Cardiac septum (tissue), 1 donor: ENCODE results near the gene PIGX. TPM values are rescaled to one million over a fixed set of nuclear protein-coding genes. Genes with fewer than 3 reads are reported as not detected.
"Not testable (repeated sequence)": the region's sequence is repeated elsewhere in the genome, so short reads cannot be mapped to it uniquely, and the experiment has no call there.

ENCODE experiments used
- DNase-seq: peaks from one replicate; pipeline ENCODE4 v3.0.0-alpha.2; 2020; ENCODE audit warnings: low spot score
- intact Hi-C: fragments of 100-400 bp; cut with DNase I; formaldehyde crosslinking; loops from one replicate; pipeline ENCODE4 v1.14.0; 2022
- total RNA-seq: library from RNA; stranded (reverse); fragmentation: NEBNext Ultra II Directional; extraction: Animal tissue kit (Norgen Biotek cat#: 25700); gene quantifications from one replicate; pipeline ENCODE4 v1.2.1, GENCODE V29; 2021
- donor health status: DM: no; HTN: no; CAD: no.

Gene PIGX
- total RNA-seq, 1 donor from 2014 or later = 16.9 TPM

DNA sequence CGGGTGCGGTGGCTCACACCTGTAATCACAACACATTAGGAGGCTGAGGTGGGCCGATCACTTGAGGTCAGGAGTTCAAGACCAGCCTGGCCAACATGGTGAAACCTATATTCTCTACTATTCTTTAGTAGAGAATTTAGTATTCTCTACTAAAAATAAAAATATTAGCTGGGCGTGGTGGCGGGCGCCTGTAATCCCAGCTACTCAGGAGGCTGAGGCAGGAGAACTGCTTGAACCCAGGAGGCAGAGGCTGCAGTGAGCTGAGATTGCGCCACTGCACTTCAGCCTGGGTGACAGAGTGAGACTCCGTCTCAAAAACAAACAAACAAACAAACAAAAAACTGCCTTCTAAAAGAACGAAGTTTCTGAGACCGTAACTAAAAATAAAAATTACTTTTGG, 31.4 kb downstream of the PIGX start:
- intact Hi-C loops, DNase-seq: not testable (repeated sequence)

- no peak for DNase-seq
- intact Hi-C loops = no loop called here
Measured at GRCh38 chr3:196749125-196749524, 36.9 kb downstream of the PIGX start.

GRCh38 chr3:196753201-196753600, 41.0 kb downstream of the PIGX start:
- no peak for DNase-seq
- intact Hi-C loops = no loop called here

DNA sequence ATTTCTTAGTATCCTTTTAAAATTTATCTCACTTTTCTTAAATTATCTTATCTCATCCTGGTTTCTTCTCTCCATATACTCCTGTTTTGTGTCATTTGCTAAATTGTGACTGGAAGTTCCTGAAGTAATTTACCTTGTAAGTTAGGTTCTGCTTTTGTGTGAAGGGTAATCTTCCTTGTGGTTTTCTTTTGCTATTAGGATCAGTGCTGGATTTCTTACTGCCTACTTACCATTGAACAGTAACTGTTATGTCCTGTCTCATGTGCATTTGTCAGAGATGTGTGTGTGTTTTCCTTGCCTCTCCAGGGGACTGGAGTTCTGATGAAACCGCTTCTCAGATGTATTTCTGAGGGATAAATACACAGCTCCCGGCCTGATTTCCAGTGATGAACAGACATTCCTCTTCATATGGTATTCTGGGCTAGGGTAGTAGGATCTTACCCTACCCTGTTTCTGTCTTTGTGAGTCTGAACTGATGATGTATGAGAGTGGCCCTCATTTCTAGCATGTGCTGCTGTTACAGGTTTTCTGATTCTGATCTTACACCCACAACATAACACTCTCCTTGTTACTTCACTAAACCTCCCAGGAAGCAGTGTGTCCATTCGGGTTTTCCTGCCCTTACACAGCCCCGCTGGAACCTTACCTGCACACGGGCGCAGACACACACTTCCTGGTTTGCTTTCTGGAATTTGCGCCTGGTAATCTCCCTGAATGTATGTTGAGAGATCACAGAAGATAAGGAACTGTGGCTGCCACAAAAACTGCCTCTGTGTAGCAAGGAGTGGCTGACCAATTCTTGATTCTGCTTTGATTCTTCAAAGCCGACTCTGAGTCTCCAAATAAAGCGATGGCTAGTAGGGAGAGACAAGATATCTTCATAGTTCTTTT, 42.2 kb downstream of the PIGX start:
- intact Hi-C loops = no loop called here

DNA sequence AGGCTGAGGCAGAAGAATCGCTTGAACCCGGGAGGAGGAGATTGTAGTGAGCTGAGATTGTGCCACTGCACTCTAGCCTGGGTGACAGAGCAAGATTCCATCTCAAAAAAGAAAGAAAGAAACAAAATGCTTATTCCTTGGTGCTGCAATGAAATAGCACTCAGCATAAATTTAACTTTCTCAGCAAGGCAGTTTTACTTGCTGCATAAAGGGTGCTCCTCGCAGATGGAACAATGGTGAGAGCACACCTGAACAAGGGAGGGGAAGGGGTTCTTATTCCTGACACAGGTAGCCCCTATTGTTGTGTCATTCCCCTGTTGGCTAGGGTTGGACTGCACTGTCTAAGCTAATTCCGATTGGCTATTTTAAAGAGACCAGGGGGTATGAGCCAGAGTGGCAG, 44.6 kb downstream of the PIGX start:
- intact Hi-C loops = no loop called here
- DNase-seq = no peak

More for the DNA sequence above, 42.2 kb downstream of the PIGX start:
- DNase-seq = no peak

DNA sequence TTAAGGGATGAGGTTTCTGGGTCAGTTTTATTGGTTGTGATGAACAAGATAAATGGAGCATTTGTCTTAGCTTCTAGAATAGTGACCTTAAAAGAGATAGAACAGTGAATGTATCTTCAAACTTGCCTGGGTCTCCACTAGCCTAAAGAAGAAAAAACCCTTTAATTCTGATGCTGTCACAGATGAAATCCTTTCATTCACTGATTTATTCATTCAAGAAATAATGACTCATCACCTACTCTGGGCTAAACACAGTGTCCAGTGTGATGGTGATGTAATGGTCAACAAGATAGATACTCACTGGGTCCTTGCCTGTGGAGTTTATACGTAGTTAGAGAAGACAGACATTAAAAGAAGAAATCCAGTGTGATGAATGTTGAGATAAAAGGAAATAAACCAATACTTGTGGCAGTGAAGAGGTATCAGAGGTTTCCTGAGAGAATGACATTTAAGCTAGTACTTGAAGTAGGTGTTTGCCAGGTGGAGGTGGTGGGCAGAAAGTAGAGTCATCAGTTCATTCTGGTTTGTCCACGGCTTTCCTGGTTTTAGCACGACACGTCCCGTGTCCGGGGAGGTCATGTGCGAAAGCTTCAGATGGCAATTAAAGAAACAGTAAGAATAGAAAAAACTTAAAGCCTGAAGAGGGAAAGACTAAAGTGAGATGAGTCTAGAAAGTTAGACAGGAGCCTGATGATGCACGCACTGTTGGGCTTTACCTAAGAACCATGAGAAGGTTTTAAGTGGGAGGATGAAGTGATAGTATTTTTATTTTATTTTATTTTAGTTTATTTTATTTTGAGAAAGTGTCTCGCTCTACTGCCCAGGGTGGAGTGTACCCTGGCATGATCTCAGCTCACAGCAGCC, 45.9 kb downstream of the PIGX start:
- intact Hi-C loops = no loop called here
- DNase-seq = no peak

DNA sequence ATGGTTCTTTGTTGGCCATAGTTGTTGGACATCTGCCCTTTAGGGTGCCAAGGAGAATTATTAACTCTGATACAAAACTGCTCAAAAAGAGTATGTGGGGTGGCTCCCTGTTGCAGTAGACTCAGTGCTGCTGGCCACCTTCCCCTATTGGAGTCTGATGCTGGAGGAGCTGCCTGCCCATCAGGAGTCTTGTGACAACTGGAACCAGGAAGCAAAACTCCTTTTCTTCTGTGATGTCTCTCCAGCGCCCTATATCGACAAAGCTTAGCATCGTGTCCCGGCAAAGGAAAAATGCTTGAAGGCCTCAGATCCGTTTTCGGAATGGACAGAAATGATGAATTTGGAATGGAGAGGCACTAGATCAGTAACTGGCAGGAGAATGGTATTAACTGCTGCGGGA, 51.0 kb downstream of the PIGX start:
- intact Hi-C loops = no loop called here
- DNase-seq = no peak

- intact Hi-C loops = no loop called here
- no peak for DNase-seq
Measured at GRCh38 chr3:196765454-196765853, 53.3 kb downstream of the PIGX start.

DNA sequence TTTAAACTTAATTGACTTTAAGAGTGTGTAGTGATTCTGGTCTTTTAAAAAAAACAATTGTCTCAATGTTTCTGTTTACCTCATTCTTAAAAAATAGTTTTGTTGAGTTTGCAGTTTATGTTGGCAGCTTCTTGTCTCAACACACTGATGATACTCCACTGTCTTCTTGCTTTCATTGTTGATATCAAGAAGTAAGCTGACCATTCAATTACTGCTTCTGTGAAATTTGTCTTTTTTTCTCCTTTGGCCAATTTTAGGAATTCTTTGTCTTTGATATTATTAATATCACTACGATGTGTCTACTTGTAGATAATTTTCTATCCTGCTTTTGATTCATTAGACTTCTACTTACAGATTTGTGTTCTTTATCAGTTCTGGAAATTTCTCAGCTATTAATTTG, 58.9 kb downstream of the PIGX start:
- no peak for DNase-seq
- intact Hi-C loops = no loop called here

GRCh38 chr3:196772102-196772501, 59.9 kb downstream of the PIGX start:
- DNase-seq = no peak
- intact Hi-C loops = no loop called here

DNA sequence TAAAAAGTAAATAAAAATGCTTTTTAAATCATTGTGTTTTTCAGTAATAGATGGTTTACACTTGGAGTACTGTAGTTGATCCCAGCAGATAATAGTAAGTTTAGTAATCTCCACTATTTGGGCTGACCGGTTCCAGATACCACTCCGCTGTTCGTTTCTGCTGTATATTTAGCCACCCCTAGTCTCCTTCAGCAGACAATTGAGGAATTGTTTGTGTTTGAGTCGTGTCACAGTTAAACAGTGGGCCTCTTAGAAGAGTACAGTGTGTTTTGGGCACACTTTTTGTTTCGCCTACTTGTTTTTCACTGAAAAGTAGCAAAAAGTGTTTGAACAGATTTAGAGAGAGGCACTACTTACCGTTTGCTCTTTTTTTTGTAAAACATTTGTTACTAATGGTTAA, 60.7 kb downstream of the PIGX start:
- intact Hi-C loops = no loop called here

GRCh38 chr3:196774191-196774820, 62.1 kb downstream of the PIGX start:
- intact Hi-C loops = no loop called here
- no peak for DNase-seq

More for the DNA sequence above, 60.7 kb downstream of the PIGX start:
- DNase-seq = no peak

GRCh38 chr3:196774848-196775422, 62.8 kb downstream of the PIGX start:
- no peak for DNase-seq
- intact Hi-C loops = no loop called here

GRCh38 chr3:196775938-196776337, 63.8 kb downstream of the PIGX start:
- intact Hi-C loops = no loop called here
- DNase-seq = no peak

DNA sequence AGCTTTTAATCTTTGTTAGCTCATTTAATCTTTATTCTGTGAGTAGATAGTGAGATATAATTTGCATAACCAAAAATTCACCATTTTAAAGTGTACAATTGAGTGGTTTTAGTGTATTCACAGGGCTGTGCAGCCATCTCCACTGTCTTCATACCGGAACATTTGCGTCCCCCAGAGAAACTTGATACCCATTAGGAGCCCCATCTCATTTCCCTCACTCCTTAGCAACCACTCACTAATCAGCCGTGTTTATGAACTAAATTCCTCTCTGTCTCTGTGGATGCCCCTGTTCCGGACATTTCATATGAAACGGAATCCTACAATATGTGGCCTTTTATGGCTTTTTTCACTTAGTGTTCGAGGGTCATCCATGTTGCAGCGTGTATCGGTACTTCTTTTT, 65.7 kb downstream of the PIGX start:
- intact Hi-C loops = no loop called here
- DNase-seq = no peak

- intact Hi-C loops = no loop called here
- DNase-seq = no peak
Measured at GRCh38 chr3:196778755-196779154, 66.6 kb downstream of the PIGX start.

DNA sequence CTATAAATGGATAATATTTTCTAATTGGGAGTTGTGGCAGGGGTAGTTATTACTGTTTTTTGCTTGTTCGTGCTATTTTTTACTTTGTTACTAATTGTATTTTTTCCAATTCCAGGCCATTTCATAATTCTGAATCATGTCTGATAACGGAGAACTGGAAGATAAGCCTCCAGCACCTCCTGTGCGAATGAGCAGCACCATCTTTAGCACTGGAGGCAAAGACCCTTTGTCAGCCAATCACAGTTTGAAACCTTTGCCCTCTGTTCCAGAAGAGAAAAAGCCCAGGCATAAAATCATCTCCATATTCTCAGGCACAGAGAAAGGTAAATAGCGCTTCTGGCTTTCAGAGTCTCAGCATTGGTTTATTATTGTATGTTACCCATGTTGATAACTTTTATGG, 70.3 kb downstream of the PIGX start:
- intact Hi-C loops = no loop called here
- no peak for DNase-seq
